K562 (cell line): ENCODE results near the gene RHOT1. TPM values are rescaled to one million over a fixed set of nuclear protein-coding genes. Genes with fewer than 3 reads are reported as not detected.

ENCODE experiments used
- ATF6 ChIP-seq: sonication (generic); formaldehyde crosslinking; IDR thresholded peaks from 2 replicates; pipeline ENCODE4 v1.4.0; 2020; ENCODE audit warnings: mild to moderate bottlenecking, missing genetic modification reagents
- CREB3 ChIP-seq: fragments of 450-650 bp; conservative IDR thresholded peaks from 2 replicates; pipeline ENCODE4 v1.6.1; 2016; ENCODE audit warnings: missing genetic modification characterization, low read depth, mild to moderate bottlenecking, missing compliant biosample characterization, moderate library complexity
- E2F6 ChIP-seq, 2 experiments: IDR thresholded peaks; 2 replicates each; pipeline ENCODE4 v1.6.1; 2011; ENCODE audit warnings: borderline replicate concordance in 1 of 2, control low read depth in 1 of 2, low read depth in 1 of 2, low read length in 1 of 2, mild to moderate bottlenecking in 1 of 2, mixed read lengths in 1 of 2, moderate library complexity in 1 of 2; ENCODE audit not compliant: insufficient read depth in 1 of 2, insufficient read length in 1 of 2, poor library complexity in 1 of 2, severe bottlenecking in 1 of 2; ENCODE audit errors: extremely low read depth in 1 of 2
- EWSR1 ChIP-seq: fragments of 450-650 bp; IDR thresholded peaks from 2 replicates; pipeline ENCODE4 v1.6.1; 2018; ENCODE audit warnings: borderline replicate concordance, mild to moderate bottlenecking, low read depth, moderate library complexity; ENCODE audit not compliant: partially characterized antibody
- SIN3A ChIP-seq, 2 experiments: fragments of 150-350 bp in 1 of 2; IDR thresholded peaks; 2 replicates each; pipeline ENCODE4 v1.6.1; 2011 to 2016; ENCODE audit warnings: borderline replicate concordance in 2 of 2, low read depth in 2 of 2, low read length in 2 of 2, mild to moderate bottlenecking in 2 of 2, moderate library complexity in 2 of 2; ENCODE audit not compliant: control insufficient read depth in 1 of 2
- TAF9B ChIP-seq: fragments of 450-650 bp; IDR thresholded peaks from 2 replicates; pipeline ENCODE4 v1.6.1; 2018; ENCODE audit warnings: mild to moderate bottlenecking; ENCODE audit not compliant: partially characterized antibody
- ZNF253 ChIP-seq: fragments of 250-450 bp; sonication (Bioruptor Pico); conservative IDR thresholded peaks from 2 replicates; pipeline ENCODE4 v1.6.1; 2021; ENCODE audit warnings: mild to moderate bottlenecking
- ZNF511 ChIP-seq: sonication (generic); formaldehyde crosslinking; IDR thresholded peaks from 2 replicates; pipeline ENCODE4 v1.8.0; 2022; ENCODE audit warnings: mild to moderate bottlenecking, missing genetic modification reagents
- ZNF785 ChIP-seq: fragments of 250-450 bp; sonication (Bioruptor Pico); IDR thresholded peaks from 2 replicates; pipeline ENCODE4 v1.4.0; 2020; ENCODE audit warnings: mild to moderate bottlenecking
- polyA plus RNA-seq, 8 experiments: library from polyadenylated mRNA; depleted of rRNA in 4 of 8; stranded (reverse) in 5 of 8; unstranded in 3 of 8; fragments of >200 nt; fragmentation: Nextera tagmentation in 2 of 8; fragmentation: Illumina TruSeq in 1 of 8; extraction: Ambion mirVana in 2 of 8; extraction: Trizol in 1 of 8; gene quantifications; 2 replicates each; pipeline versions ENCODE4 v1.2.1 to v1.2.3, GENCODE V29; 2011 to 2014; ENCODE audit warnings: inconsistent platforms in 1 of 8, missing spikeins in 1 of 8
- total RNA-seq, 7 experiments: library from RNA; depleted of rRNA in 6 of 7; stranded (reverse); fragments of >200 nt in 6 of 7; fragmentation: Illumina TruSeq in 2 of 7; extraction: Trizol in 2 of 7; gene quantifications; 2 replicates each; pipeline versions ENCODE4 v1.2.1 to v1.2.3, GENCODE V29; 2011 to 2021; ENCODE audit warnings: low replicate concordance in 1 of 7

Gene RHOT1
- total and polyA plus RNA-seq, 9 of the 15 experiments (the other 6 are each of a cell fraction or from before 2014, with no cell fraction given), result 23.0 to 101 (median 32.2) TPM

GRCh38 chr17:32157225-32157624 lies 14.9 kb downstream of the RHOT1 start (continued):
- TF ChIP-seq SIN3A (IDR thresholded peaks at IDR 0.05; ENCODE audit: borderline replicate concordance in 2 of 2, control insufficient read depth in 1 of 2, low read depth in 2 of 2, low read length in 2 of 2), result no peak
- TF ChIP-seq ZNF785, result no peak
- no peak for TF ChIP-seq CREB3
- no peak for TF ChIP-seq TAF9B
- TF ChIP-seq ZNF253 (CRISPR knock-in tag), result no peak
- TF ChIP-seq EWSR1, result no peak
- no peak for TF ChIP-seq E2F6 (IDR thresholded peaks at IDR 0.05; ENCODE audit: borderline replicate concordance in 1 of 2, extremely low read depth in 1 of 2, insufficient read depth in 1 of 2, insufficient read length in 1 of 2, low read depth in 1 of 2, low read length in 1 of 2, poor library complexity in 1 of 2, severe bottlenecking in 1 of 2)
- TF ChIP-seq ZNF511 (CRISPR knock-in tag), result no peak
- no peak for TF ChIP-seq ATF6
